Measurements from ENCODE around the gene MITF.
A peak's percentile ranks its signal among the peaks of the same experiment; 100 is the strongest.

GRCh38 chr3:69855436-69856162 is 116.3 kb downstream of the MITF start:
- TF ChIP-seq CTCF (IDR thresholded peaks at IDR 0.05) (peak in 3 of 7 experiments; percentile 14 to 21 (median 15)), POLR2A (IDR thresholded peaks at IDR 0.05) (no peak), EP300 (IDR thresholded peaks at IDR 0.05) (no peak)

All from stomach (tissue), 4 donors.